ENCODE data around the gene ADRA1B. TPM values are rescaled to one million over a fixed set of nuclear protein-coding genes. Genes with fewer than 3 reads are reported as not detected.

The ADRA1B gene
- polyA plus RNA-seq, 1 experiment = 0.58 TPM

- H3K9me3 ChIP-seq (ENCODE audit: control insufficient read depth, insufficient read depth, low read length) = no peaks in the 10 kb centered on the region
- ChIA-PET CTCF (no interaction called here), POLR2A (no interaction called here)
- DNase-seq (ENCODE audit: low read depth, low spot score) = no peak
- H3K4me3 ChIP-seq (ENCODE audit: low read depth, low read length) = no peak overlapping the region
- no peak overlapping the region for H3K27ac ChIP-seq (ENCODE audit: low read depth, low read length)
- TF ChIP-seq, protein P1, sequence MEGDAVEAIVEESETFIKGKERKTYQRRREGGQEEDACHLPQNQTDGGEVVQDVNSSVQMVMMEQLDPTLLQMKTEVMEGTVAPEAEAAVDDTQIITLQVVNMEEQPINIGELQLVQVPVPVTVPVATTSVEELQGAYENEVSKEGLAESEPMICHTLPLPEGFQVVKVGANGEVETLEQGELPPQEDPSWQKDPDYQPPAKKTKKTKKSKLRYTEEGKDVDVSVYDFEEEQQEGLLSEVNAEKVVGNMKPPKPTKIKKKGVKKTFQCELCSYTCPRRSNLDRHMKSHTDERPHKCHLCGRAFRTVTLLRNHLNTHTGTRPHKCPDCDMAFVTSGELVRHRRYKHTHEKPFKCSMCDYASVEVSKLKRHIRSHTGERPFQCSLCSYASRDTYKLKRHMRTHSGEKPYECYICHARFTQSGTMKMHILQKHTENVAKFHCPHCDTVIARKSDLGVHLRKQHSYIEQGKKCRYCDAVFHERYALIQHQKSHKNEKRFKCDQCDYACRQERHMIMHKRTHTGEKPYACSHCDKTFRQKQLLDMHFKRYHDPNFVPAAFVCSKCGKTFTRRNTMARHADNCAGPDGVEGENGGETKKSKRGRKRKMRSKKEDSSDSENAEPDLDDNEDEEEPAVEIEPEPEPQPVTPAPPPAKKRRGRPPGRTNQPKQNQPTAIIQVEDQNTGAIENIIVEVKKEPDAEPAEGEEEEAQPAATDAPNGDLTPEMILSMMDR (IDR thresholded peaks at IDR 0.05; ENCODE audit: low read depth, low read length) = no peak
- H3K27me3 ChIP-seq (ENCODE audit: control insufficient read depth, insufficient read depth, low read length) = no peaks in the 10 kb centered on the region
Observed at GRCh38 chr5:159886296-159886695, 30.0 kb upstream of the ADRA1B start.

- TF ChIP-seq, protein P1 (IDR thresholded peaks at IDR 0.05; ENCODE audit: low read depth, low read length) = no peak
- Histone ChIP-seq H3K27me3 (ENCODE audit: control insufficient read depth, insufficient read depth, low read length) (no peaks in the 10 kb centered on the region), H3K27ac (ENCODE audit: low read depth, low read length) (no peak overlapping the region), H3K9me3 (ENCODE audit: control insufficient read depth, insufficient read depth, low read length) (no peaks in the 10 kb centered on the region), H3K4me3 (ENCODE audit: low read depth, low read length) (no peak overlapping the region)
- ChIA-PET POLR2A (no interaction called here), CTCF (interaction anchor here (0.9 kb wide), 2 partner anchors 100 to 600 kb away, joined by 3 read pairs; no protein-coding TSS in a partner anchor)
- no peak for DNase-seq (ENCODE audit: low read depth, low spot score)
Observed at GRCh38 chr5:159887050-159887449, 29.2 kb upstream of the ADRA1B start.

DNA sequence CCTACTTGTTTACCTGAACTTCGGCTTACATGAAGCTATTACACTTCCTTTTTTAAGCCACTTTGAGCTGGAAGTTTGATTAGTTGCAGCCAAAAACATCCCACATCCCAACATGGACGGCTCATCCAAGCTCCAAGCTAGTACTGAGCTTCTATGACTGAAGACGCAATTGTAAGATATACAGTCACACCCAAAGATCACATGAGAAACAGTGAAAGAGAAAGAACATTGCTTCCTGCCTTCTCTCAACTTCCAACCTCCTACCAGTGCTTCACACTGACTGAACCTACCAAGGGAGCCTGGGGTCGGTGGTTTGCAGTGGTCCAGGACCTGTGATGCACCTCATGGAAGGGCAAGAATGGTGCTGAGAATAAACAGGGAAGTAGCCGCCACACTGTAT, 27.4 kb upstream of the ADRA1B start:
- TF ChIP-seq, protein P1 (IDR thresholded peaks at IDR 0.05; ENCODE audit: low read depth, low read length) = no peak
- DNase-seq (ENCODE audit: low read depth, low spot score) = no peak
- H3K4me3 ChIP-seq (ENCODE audit: low read depth, low read length) = no peak overlapping the region
- H3K27ac ChIP-seq (ENCODE audit: low read depth, low read length) = no peak overlapping the region
- no peaks in the 10 kb centered on the region for H3K27me3 ChIP-seq (ENCODE audit: control insufficient read depth, insufficient read depth, low read length)
- ChIA-PET POLR2A (no interaction called here), CTCF (no interaction called here)
- no peaks in the 10 kb centered on the region for H3K9me3 ChIP-seq (ENCODE audit: control insufficient read depth, insufficient read depth, low read length)

- no peak for DNase-seq (ENCODE audit: low read depth, low spot score)
- Histone ChIP-seq H3K9me3 (ENCODE audit: control insufficient read depth, insufficient read depth, low read length) (no peaks in the 10 kb centered on the region; the same call in 1 of the 2 replicates), H3K4me3 (ENCODE audit: low read depth, low read length) (no peak overlapping the region), H3K27me3 (ENCODE audit: control insufficient read depth, insufficient read depth, low read length) (no peaks in the 10 kb centered on the region), H3K27ac (ENCODE audit: low read depth, low read length) (no peak overlapping the region)
- TF ChIP-seq, protein P1 (IDR thresholded peaks at IDR 0.05; ENCODE audit: low read depth, low read length) = no peak
- ChIA-PET POLR2A (no interaction called here), CTCF (no interaction called here)
Observed at GRCh38 chr5:159890141-159890540, 26.1 kb upstream of the ADRA1B start.

DNA sequence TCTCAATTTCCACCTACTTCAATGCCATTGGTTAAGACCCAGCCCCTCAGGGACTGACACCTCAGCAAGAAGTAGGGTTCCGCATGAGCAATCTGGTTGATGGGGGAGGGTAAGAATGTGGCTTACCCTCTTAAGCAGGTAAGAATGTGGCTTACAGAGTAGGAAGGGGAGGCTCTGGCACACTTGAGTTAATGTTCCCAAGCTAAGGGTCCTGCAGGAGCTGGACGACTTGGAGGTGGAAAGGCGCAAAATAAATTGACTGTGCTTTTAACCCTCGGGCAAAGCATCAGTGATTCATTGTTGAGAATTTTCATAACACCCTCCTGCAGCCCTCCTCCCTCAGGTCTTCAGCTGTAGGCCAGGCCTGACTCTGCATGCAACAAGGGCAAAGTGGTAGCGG, 24.9 kb upstream of the ADRA1B start:
- CTCF ChIA-PET = no interaction called here

More for the DNA sequence above, 24.9 kb upstream of the ADRA1B start:
- no peak for DNase-seq (ENCODE audit: low read depth, low spot score)
- POLR2A ChIA-PET = interaction anchor here (0.6 kb wide), 1 partner anchor 10 kb away, joined by 3 read pairs; no protein-coding TSS in a partner anchor
- Histone ChIP-seq H3K27ac (ENCODE audit: low read depth, low read length) (no peak overlapping the region), H3K9me3 (ENCODE audit: control insufficient read depth, insufficient read depth, low read length) (no peaks in the 10 kb centered on the region; the same call in 1 of the 2 replicates), H3K4me3 (ENCODE audit: low read depth, low read length) (no peak overlapping the region), H3K27me3 (ENCODE audit: control insufficient read depth, insufficient read depth, low read length) (no peaks in the 10 kb centered on the region)
- TF ChIP-seq, protein P1 (IDR thresholded peaks at IDR 0.05; ENCODE audit: low read depth, low read length) = no peak
